IPS DF 19.7 (cell line): ENCODE data around the gene SETDB2.
A peak's percentile ranks its signal among the peaks of the same experiment; 100 is the strongest.

ENCODE experiments used
- DNase-seq: peaks from one replicate; pipeline ENCODE4 v3.0.0-alpha.2; 2013; ENCODE audit warnings: low read depth, low spot score

SETDB2 gene

GRCh38 chr13:49530457-49530856 lies 86.4 kb downstream of the SETDB2 start:
- no peak for DNase-seq

- no peak for DNase-seq
These were observed 88.5 kb downstream of the SETDB2 start for GRCh38 chr13:49532593-49532992.

- DNase-seq: no peak
These were observed 88.9 kb downstream of the SETDB2 start for GRCh38 chr13:49533011-49533410.

GRCh38 chr13:49533591-49534269 lies 89.7 kb downstream of the SETDB2 start:
- DNase-seq: no peak

GRCh38 chr13:49536144-49536873 lies 92.2 kb downstream of the SETDB2 start:
- DNase-seq: no peak

GRCh38 chr13:49538404-49538803 lies 94.3 kb downstream of the SETDB2 start:
- DNase-seq: no peak

- no peak for DNase-seq
These were observed 95.2 kb downstream of the SETDB2 start for GRCh38 chr13:49539313-49539712.

- no peak for DNase-seq
These were observed 95.7 kb downstream of the SETDB2 start for GRCh38 chr13:49539746-49540145.

- peak; percentile 7 for DNase-seq
These were observed 96.5 kb downstream of the SETDB2 start for GRCh38 chr13:49540552-49540951.

GRCh38 chr13:49543656-49544055 lies 99.6 kb downstream of the SETDB2 start:
- DNase-seq: no peak
